Measurements from ENCODE around the gene MRPS34. TPM values are rescaled to one million over a fixed set of nuclear protein-coding genes. Genes with fewer than 3 reads are reported as not detected.
"Not testable (repeated sequence)": the region's sequence is repeated elsewhere in the genome, so short reads cannot be mapped to it uniquely, and the experiment has no call there.

Gene MRPS34
- total and polyA plus RNA-seq, 5 experiments from 2014 or later, result 53.1 to 145 (median 113) TPM

DNA sequence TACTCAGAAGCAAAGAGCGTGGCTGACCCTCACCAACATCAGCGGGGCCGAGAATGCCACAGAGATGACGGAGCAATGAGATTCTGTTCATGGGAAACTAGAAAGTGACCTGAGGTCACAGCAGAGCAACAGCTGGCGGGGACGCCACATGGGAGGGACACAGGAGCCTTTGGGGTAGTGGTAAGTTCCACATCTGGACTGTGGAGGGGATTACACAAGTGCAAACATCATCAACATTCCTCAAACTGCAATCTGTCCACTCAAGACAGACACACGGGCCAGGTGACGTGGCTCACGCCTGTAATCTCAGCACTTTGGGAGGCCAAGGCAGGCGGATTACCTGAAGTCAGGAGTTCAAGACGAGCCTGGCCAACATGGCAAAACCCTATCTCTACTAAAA lies 42.5 kb upstream of the MRPS34 start:
- H3K4me3 Mint-ChIP-seq, result no peak overlapping the region
- POLR2A ChIA-PET, result interaction anchor here (1.6 kb wide), 1 partner anchor 11 kb away, joined by 5 read pairs; the partner anchor contains the start of genes FAHD1 and HAGH
- no peaks in the 10 kb centered on the region for H3K27me3 Mint-ChIP-seq
- H3K27ac Mint-ChIP-seq, result peak overlapping the region in 1 of 10 donors; percentile 38
- DNase-seq (no peak), ATAC-seq (no peak)
- H3K9me3 Mint-ChIP-seq, result no peaks in the 10 kb centered on the region
- peaks cover 0 to 47% (median 0%) of the 10 kb centered on the region in 3 donors for H3K36me3 Mint-ChIP-seq
- H3K4me1 Mint-ChIP-seq, result peaks cover 8 to 13% (median 9%) of the 10 kb centered on the region in 4 donors

DNA sequence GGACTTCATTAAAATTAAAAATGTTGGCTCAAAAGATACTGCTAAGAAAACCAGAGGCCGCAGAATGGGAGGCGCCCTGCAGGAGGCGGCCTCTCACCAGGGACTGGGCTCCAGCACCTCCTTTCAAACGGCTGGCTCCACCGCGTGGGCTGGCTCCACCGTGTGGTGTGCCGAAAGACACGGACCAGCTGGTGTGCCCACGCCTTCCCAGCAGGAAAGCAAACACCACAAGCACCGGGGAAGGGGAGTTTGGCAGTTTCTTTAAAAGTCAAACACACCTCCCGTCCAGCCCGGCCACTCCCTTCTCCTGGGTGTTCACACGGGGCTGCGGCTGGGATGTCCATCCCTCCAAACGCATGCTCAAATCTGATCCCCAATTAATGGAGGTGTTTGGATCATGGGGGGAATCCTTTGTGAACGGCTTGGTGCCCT lies 39.8 kb upstream of the MRPS34 start:
- H3K27ac Mint-ChIP-seq, result peak overlapping the region in 4 of 10 donors; percentile 19 to 89 (median 54)
- peaks cover 0 to 62% (median 0%) of the 10 kb centered on the region in 3 donors for H3K36me3 Mint-ChIP-seq
- no peak overlapping the region for H3K4me3 Mint-ChIP-seq
- no peaks in the 10 kb centered on the region for H3K9me3 Mint-ChIP-seq
- POLR2A ChIA-PET, result interaction anchor here (1.8 kb wide), 1 partner anchor 30 kb away, joined by 6 read pairs; the partner anchor contains the start of genes NUBP2 and SPSB3
- H3K4me1 Mint-ChIP-seq, result peaks cover 9 to 13% (median 9%) of the 10 kb centered on the region in 4 donors
- ATAC-seq (peak; percentile 96 to 98), DNase-seq (peak; percentile 11 to 75 (median 47))
- no peaks in the 10 kb centered on the region for H3K27me3 Mint-ChIP-seq

DNA sequence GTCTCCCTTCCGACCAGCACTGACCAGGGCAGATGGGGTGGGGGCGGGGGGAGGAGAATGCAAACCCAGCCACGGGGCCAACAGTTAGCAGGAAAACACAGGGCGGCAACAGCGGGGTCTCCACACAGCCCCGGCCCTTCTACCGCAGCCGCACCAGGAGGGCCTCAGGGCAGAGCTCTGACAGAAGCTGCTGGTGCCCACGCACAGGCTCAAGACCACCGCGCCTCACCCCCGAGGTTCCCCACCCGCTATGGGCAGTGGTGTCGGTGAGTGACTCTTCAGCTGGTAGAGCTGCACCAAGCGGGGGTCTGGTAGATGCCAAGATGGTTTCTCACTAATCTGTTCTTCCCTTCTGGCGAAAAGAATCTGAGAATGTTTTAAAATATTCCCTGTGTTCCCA lies 37.6 kb upstream of the MRPS34 start:
- Mint-ChIP-seq H3K27me3 (no peaks in the 10 kb centered on the region), H3K27ac (no peak overlapping the region), H3K9me3 (peaks cover 0 to 7% (median 0%) of the 10 kb centered on the region in 9 donors), H3K4me1 (peaks cover 9 to 12% (median 9%) of the 10 kb centered on the region in 4 donors), H3K4me3 (no peak overlapping the region), H3K36me3 (peaks cover 0 to 70% (median 16%) of the 10 kb centered on the region in 3 donors)
- DNase-seq (no peak), ATAC-seq (no peak)
- POLR2A ChIA-PET, result interaction anchor here (0.6 kb wide), 1 partner anchor 126 kb away, joined by 4 read pairs; no protein-coding TSS in a partner anchor

DNA sequence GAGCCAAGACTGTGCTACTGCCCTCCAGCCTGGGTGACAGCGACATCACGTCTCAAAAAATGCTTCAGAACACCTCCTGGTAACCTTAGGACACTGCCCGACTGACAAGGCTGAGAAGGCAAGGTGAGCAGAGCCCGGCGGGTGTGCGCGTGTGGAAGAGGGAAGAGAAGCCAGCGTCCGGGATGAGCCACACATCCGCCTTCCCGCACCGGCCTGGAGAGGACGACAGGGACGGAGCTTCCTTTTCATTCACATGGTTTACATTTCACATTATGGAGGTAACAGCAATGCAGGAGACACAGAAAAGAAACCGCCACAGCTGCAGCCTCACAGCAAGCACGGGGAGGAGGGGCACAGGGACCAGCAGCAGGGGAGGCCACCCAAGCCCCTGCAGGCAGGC lies 37.2 kb upstream of the MRPS34 start:
- no peaks in the 10 kb centered on the region for H3K27me3 Mint-ChIP-seq
- H3K27ac Mint-ChIP-seq, result no peak overlapping the region
- peaks cover 6 to 12% (median 9%) of the 10 kb centered on the region in 4 donors for H3K4me1 Mint-ChIP-seq
- ATAC-seq (no peak), DNase-seq (no peak)
- H3K9me3 Mint-ChIP-seq, result peaks cover 0 to 9% (median 0%) of the 10 kb centered on the region in 9 donors
- peaks cover 0 to 69% (median 18%) of the 10 kb centered on the region in 3 donors for H3K36me3 Mint-ChIP-seq
- POLR2A ChIA-PET, result interaction anchor here (0.6 kb wide), 1 partner anchor 126 kb away, joined by 4 read pairs; no protein-coding TSS in a partner anchor
- H3K4me3 Mint-ChIP-seq, result no peak overlapping the region

DNA sequence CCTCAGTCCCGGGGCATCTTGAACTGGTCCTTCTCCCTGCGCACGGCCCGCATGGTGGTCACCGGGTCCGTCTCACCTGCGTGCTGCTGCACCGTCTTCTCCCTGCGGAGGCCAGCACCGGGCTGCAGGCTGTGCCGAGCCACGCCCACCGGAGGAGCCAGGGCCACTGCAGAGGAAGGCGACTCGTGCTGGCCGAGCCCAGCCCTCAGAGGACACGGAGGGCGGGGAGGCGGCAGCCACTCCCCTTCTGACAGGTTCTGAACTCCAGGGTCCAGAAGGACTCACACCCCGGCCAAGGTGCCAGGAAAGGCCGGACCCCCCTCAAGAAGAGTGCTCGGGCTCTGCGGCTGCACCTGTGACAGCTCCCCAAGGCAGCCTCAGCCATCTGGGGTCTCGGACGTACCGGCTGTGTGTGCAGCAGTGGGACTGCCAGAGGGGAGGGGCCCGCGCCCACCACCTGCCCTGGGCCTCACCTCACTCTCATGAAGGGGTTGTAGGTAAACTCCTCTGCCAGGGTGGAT lies 36.4 kb upstream of the MRPS34 start:
- Mint-ChIP-seq H3K36me3 (peaks cover 0 to 67% (median 18%) of the 10 kb centered on the region in 3 donors), H3K27ac (no peak overlapping the region), H3K4me3 (no peak overlapping the region), H3K4me1 (peaks cover 6 to 12% (median 9%) of the 10 kb centered on the region in 4 donors), H3K9me3 (peaks cover 0 to 9% (median 0%) of the 10 kb centered on the region in 9 donors), H3K27me3 (no peaks in the 10 kb centered on the region)
- DNase-seq (no peak), ATAC-seq (no peak)
- POLR2A ChIA-PET, result no interaction called here

DNA sequence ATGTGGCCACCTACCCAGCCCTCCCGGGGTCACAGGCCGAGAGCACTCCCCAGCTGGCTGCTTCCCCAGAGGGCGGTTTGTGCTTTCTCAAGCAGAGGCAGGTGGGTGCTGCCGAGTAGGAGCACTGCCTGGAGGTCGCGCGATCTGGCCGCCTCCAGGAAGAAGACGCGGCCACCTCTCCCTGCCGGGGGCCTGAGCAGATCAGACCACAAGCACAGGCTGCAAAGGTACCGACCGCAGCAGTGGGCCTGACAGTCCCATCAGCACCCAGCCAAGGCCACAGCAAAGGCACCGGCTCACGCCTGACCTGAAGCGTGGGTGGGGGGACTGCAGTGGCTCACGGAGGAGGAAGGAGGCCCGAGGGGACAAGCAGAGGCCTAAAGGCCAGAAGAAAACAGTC lies 35.8 kb upstream of the MRPS34 start:
- Mint-ChIP-seq H3K27me3 (no peaks in the 10 kb centered on the region), H3K4me3 (no peak overlapping the region), H3K27ac (no peak overlapping the region), H3K4me1 (peaks cover 6 to 12% (median 8%) of the 10 kb centered on the region in 4 donors), H3K9me3 (peaks cover 0 to 9% (median 0%) of the 10 kb centered on the region in 9 donors), H3K36me3 (peaks cover 0 to 60% (median 18%) of the 10 kb centered on the region in 3 donors)
- POLR2A ChIA-PET, result no interaction called here
- ATAC-seq, result no peak
- DNase-seq, result no peak

DNA sequence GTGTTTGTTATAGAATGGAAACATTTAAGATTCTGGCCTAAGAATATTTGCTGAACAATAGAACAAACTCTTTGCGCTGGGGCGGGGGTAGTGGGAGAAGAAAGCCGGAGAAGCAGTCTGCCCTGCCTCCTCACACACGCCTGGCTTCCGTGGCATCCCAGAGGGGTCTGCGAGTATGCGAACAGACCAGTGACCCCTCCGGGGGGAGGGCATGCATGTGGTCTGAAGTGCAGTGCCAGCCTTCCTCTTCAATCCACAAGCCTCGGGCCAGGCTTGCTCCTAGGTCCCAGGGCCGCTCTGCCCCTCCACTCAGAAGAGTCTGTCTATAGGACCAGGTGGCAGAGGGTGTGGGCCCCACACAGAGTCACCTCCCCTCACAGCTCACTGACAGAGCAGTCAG lies 34.7 kb upstream of the MRPS34 start:
- POLR2A ChIA-PET, result no interaction called here
- Mint-ChIP-seq H3K27me3 (no peaks in the 10 kb centered on the region), H3K4me1 (peaks cover 0 to 3% (median 2%) of the 10 kb centered on the region in 4 donors), H3K36me3 (peaks cover 0 to 53% (median 18%) of the 10 kb centered on the region in 3 donors), H3K4me3 (no peak overlapping the region), H3K9me3 (peaks cover 0 to 9% (median 0%) of the 10 kb centered on the region in 9 donors), H3K27ac (no peak overlapping the region)
- DNase-seq (no peak), ATAC-seq (no peak)

DNA sequence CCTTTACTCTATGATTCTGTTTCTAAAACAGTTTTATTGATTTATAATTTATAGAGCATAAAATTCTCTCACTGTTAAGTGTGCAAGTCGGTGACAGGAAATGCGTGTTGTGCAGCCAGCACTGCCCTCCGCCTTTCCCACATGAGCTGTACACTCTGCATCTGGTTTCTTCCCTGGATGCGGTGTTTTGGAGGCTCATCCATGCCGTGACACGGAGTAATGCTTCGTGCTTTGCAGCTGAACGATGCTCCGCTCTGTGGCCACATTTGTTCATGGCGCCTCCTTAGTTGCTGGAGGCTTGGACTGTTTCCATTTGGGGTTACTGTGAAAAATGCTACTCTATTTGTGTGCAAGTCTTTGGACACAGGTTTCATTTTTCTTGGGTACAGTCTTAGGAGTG lies 27.8 kb upstream of the MRPS34 start:
- Mint-ChIP-seq H3K4me1 (peaks cover 0 to 1% (median 0%) of the 10 kb centered on the region in 4 donors), H3K9me3 (peaks cover 0 to 8% (median 3%) of the 10 kb centered on the region in 9 donors), H3K27ac (no peak overlapping the region), H3K4me3 (no peak overlapping the region), H3K27me3 (no peaks in the 10 kb centered on the region), H3K36me3 (peaks cover 0 to 9% (median 3%) of the 10 kb centered on the region in 3 donors)
- POLR2A ChIA-PET, result interaction anchor here (0.5 to 1.0 kb wide), 2 partner anchors 18 to 139 kb away, joined by 4 to 5 read pairs; partner anchors contain the start of genes NUBP2 and SPSB3
- no peak for DNase-seq
- ATAC-seq, result no peak

DNA sequence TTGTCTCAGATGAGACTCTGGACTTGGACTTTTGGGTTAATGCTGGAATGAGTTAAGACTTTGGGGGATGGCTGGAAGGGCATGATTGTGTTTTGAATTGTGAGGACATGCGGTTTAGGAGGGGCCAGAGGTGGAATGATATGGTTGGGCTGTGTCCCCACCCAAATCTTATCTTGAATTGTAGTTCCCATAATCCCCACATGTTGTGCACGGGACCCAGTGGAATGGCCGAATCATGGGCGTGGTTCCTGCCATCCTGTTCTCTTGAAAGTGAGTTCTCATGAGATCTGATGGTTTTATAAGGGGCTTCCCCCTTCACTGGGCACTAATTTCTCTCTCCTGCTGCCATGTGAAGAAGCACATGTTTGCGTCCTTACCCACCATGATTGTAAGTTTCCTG lies 26.3 kb upstream of the MRPS34 start:
- H3K27ac Mint-ChIP-seq, POLR2A ChIA-PET, DNase-seq, H3K4me3 Mint-ChIP-seq, H3K27me3 Mint-ChIP-seq, H3K9me3 Mint-ChIP-seq, ATAC-seq, H3K4me1 Mint-ChIP-seq, H3K36me3 Mint-ChIP-seq: not testable (repeated sequence)

DNA sequence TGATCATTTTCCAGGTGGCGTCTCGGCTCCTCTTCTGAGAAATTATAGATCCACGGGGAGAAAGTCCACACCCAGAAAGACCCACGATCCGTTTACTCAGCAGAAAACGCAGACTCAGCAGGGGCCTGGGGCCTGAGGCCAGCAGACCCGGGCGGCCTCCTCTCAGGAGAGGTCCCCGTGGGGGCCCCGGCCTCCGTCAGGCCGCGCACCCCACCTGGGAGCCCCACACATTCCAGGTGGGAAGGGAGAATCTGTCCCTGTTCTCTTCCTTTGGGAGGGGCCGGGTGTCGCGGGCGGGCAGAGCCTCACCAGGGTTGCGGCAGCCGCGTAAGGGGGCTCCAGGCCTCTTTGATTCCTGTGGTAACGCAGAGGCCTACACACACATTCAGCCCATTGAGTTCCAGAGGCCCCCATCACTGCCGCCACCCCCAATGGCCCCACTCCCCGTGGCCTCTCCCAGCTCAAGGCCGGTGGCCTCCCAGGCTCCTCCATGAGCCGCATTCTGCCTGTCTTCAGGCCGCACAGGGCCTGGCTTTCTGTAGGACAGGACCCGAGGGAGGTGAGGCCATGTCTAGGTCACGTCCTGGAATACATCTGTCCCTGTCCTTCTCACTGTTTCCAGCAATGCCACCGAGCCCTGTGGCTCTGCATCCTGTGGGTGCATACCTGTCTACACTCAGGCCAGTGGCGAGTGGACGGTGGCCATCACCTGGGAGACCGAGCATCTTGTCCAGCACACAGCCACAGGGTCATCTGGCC lies 22.2 kb upstream of the MRPS34 start:
- DNase-seq, result peak in 1 of 10 donors; percentile 42
- ATAC-seq, result no peak
- H3K36me3 Mint-ChIP-seq, result peaks cover 0 to 2% (median 0%) of the 10 kb centered on the region in 3 donors

DNA sequence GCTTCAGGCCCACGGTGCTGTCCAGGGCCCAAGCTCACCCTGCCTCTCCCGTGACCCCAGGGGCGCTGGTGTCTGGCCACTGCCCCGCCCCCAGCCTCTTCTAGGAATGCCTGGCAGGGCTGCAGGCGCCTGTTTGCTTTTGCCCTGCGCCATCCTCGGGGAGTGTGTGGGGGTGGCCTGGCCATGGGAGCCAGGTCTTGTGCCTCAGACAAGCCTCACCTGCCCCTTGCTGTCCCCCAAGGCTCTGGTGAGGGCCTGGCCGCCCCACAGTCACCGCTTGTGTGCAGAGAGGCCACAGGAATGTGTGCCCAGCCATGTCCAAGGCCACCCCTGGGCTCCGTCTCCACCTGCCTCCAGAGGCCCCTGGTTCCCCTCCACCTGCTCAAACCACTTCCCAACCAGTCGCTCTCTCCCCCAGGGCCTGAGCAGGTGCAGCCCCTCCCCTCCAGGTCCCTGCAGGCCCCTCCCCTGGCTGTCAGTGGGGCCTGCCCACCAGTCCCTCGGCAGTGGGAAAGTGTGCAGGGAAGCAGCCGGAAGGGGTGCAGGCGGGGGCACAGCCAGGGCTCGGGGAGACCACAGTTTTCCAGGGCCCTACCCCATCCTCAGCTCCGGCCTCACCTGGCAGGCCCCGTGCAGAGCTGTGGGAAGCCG lies 21.4 kb upstream of the MRPS34 start:
- peaks cover 0 to 2% (median 0%) of the 10 kb centered on the region in 3 donors for H3K36me3 Mint-ChIP-seq
- no peak overlapping the region for H3K4me3 Mint-ChIP-seq
- H3K27me3 Mint-ChIP-seq, result no peaks in the 10 kb centered on the region
- peaks cover 0 to 8% (median 3%) of the 10 kb centered on the region in 9 donors for H3K9me3 Mint-ChIP-seq
- peak in 1 of 10 donors; percentile 49 for DNase-seq
- H3K4me1 Mint-ChIP-seq, result no peaks in the 10 kb centered on the region
- POLR2A ChIA-PET, result interaction anchor here (2.1 kb wide), 1 partner anchor 12 kb away, joined by 10 read pairs; the partner anchor contains the start of genes NUBP2 and SPSB3
- no peak overlapping the region for H3K27ac Mint-ChIP-seq
- ATAC-seq, result no peak

More for the DNA sequence above, 22.2 kb upstream of the MRPS34 start:
- Mint-ChIP-seq H3K4me3 (no peak overlapping the region), H3K27me3 (no peaks in the 10 kb centered on the region), H3K27ac (no peak overlapping the region), H3K9me3 (peaks cover 0 to 8% (median 3%) of the 10 kb centered on the region in 9 donors), H3K4me1 (peaks cover 0 to 1% (median 0%) of the 10 kb centered on the region in 4 donors)
- POLR2A ChIA-PET, result no interaction called here

DNA sequence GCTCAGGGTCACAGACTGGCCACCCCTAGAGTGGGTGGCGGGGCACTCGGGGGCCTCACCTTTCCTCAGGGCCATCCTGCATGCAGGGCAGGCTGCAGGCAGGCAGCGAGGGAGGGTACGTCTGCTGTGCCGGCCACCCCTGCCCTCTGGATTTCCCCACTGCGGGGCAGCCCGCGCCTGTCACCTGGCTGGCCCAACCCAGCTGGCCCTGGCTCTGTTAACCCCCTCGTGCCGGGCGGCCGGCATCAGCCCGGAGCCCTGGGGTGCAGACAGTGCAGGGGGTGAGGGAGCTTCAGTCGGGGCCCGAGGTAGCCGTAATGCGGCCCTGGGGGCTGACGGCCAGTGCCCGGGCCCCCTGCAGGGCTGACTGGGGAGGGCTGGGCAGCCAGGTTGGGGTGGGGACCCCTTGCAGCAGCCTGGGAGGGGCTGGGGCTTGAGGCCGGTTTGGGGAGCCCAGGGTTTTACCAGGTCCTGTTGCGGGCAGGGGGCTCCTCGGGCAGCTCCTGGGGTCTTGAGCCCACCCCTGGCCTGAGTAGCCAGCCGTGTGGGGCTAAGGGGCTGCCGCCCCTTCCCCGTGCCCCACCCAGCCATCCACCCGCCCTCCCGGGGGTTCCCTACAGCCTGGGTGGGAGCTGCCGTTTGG lies 20.8 kb upstream of the MRPS34 start, which contains the start of gene IGFALS:
Gene IGFALS (minus strand): TSS at position 128 of the 643 bp plus-strand sequence. CDS start 53 bp downstream, at position 75.
- H3K27me3 Mint-ChIP-seq, result no peaks in the 10 kb centered on the region
- no peak within 1 kb of the TSS for H3K27ac Mint-ChIP-seq
- POLR2A ChIA-PET, result interaction anchor here (0.5 to 2.1 kb wide), 3 partner anchors 11 to 1324 kb away, joined by 3 to 10 read pairs (median 4); partner anchors contain the start of genes NUBP2 and SPSB3
- no peak within 1 kb of the TSS for H3K4me3 Mint-ChIP-seq
- H3K4me1 Mint-ChIP-seq, result peaks cover 0 to 4% (median 2%) of the 10 kb centered on the region in 4 donors
- peaks cover 0 to 5% (median 3%) of the 10 kb centered on the region in 9 donors for H3K9me3 Mint-ChIP-seq
- DNase-seq (no peak), ATAC-seq (no peak)
- H3K36me3 Mint-ChIP-seq, result peaks cover 0 to 8% (median 6%) of the 10 kb centered on the region in 3 donors

Data from naive thymus-derived CD8-positive, alpha-beta T cell (primary cell).